ENCODE data around the gene ALDH3B1. TPM values are rescaled to one million over a fixed set of nuclear protein-coding genes. Genes with fewer than 3 reads are reported as not detected.

ALDH3B1 gene
- total and polyA plus RNA-seq, 2 experiments from 2014 or later = 0.45 to 0.55 TPM

DNA sequence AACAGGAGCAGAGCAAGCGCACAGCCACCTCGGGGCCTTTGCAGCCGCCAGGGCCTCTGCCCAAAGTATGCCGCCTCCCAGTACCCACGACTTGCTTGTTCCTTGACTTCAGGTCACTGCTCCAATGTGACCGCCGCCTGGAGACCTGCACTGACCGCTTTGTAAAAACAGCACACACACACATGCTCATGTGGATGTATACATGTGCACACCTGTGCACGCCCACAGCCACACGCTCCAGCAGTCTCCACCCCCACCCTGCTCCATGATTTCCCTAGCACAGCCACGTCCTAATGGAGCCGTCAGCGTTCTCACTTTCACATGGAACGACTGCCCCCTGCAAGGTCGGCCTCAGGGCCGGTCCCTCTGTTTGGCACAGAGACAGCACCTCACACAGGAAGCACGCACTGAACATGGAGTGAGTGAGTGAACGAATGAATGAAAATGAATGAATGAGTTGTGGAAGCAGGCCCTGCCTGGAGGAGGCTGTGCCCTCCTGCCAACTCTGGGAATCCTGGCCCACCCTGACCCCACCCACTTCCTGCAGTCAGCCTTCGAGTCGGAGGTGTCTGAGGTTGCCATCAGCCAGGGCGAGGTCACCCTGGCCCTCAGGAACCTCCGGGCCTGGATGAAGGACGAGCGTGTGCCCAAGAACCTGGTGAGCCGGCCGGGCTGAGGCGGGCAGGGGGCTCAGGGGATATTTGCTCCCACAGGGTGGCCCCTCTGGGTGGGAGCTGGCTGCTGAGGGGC, 8.0 kb downstream of the ALDH3B1 start:
- Histone ChIP-seq H3K4me3 (no peak overlapping the region), H3K9me3 (ENCODE audit: low read depth) (no peaks in the 10 kb centered on the region), H3K27ac (no peak overlapping the region), H3K4me1 (ENCODE audit: low read depth) (no peaks in the 10 kb centered on the region), H3K27me3 (no peaks in the 10 kb centered on the region), H3K36me3 (no peaks in the 10 kb centered on the region)
- DNase-seq (ENCODE audit: low read depth in 1 of 2, low spot score in 1 of 2) = no peak
- TF ChIP-seq, protein P1, sequence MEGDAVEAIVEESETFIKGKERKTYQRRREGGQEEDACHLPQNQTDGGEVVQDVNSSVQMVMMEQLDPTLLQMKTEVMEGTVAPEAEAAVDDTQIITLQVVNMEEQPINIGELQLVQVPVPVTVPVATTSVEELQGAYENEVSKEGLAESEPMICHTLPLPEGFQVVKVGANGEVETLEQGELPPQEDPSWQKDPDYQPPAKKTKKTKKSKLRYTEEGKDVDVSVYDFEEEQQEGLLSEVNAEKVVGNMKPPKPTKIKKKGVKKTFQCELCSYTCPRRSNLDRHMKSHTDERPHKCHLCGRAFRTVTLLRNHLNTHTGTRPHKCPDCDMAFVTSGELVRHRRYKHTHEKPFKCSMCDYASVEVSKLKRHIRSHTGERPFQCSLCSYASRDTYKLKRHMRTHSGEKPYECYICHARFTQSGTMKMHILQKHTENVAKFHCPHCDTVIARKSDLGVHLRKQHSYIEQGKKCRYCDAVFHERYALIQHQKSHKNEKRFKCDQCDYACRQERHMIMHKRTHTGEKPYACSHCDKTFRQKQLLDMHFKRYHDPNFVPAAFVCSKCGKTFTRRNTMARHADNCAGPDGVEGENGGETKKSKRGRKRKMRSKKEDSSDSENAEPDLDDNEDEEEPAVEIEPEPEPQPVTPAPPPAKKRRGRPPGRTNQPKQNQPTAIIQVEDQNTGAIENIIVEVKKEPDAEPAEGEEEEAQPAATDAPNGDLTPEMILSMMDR (IDR thresholded peaks at IDR 0.05; ENCODE audit: low read depth, low read length) = no peak

- Histone ChIP-seq H3K27me3 (no peaks in the 10 kb centered on the region), H3K36me3 (no peaks in the 10 kb centered on the region), H3K4me1 (ENCODE audit: low read depth) (no peaks in the 10 kb centered on the region), H3K27ac (no peak overlapping the region), H3K9me3 (ENCODE audit: low read depth) (no peaks in the 10 kb centered on the region), H3K4me3 (no peak overlapping the region)
- TF ChIP-seq, protein P1 (IDR thresholded peaks at IDR 0.05; ENCODE audit: low read depth, low read length) = no peak
- no peak for DNase-seq (ENCODE audit: low read depth in 1 of 2, low spot score in 1 of 2)
These were observed 8.6 kb downstream of the ALDH3B1 start for GRCh38 chr11:68018730-68019190.

DNA sequence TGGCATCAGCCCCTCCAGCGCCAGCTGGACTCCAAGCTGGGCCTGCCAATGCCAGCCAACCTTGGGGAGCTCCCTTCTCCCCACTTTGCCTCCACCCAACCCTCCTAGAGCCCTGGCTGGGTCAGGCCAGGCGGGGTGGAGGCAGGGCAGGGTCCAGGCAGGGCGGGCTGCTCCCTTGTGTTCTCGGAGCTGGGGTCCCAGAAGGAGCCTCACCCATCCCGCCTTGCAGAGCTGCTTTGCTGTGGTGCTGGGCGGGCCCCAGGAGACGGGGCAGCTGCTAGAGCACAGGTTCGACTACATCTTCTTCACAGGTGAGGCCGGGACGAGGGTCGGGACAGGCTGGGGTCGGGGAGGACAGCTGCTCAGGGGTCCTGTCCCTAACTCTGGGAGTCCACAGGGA, 9.4 kb downstream of the ALDH3B1 start:
- no peak overlapping the region for H3K4me3 ChIP-seq
- no peaks in the 10 kb centered on the region for H3K9me3 ChIP-seq (ENCODE audit: low read depth)
- no peaks in the 10 kb centered on the region for H3K27me3 ChIP-seq
- H3K27ac ChIP-seq = no peak overlapping the region
- no peak for DNase-seq (ENCODE audit: low read depth in 1 of 2, low spot score in 1 of 2)
- TF ChIP-seq, protein P1 (IDR thresholded peaks at IDR 0.05; ENCODE audit: low read depth, low read length) = no peak
- H3K36me3 ChIP-seq = no peaks in the 10 kb centered on the region
- no peaks in the 10 kb centered on the region for H3K4me1 ChIP-seq (ENCODE audit: low read depth)

- no peaks in the 10 kb centered on the region for H3K4me1 ChIP-seq (ENCODE audit: low read depth)
- H3K36me3 ChIP-seq = no peaks in the 10 kb centered on the region
- H3K27ac ChIP-seq = no peak overlapping the region
- peak; percentile 42 to 49 for DNase-seq (ENCODE audit: low read depth in 1 of 2, low spot score in 1 of 2)
- no peak overlapping the region for H3K4me3 ChIP-seq
- no peaks in the 10 kb centered on the region for H3K9me3 ChIP-seq (ENCODE audit: low read depth)
- TF ChIP-seq, protein P1 (IDR thresholded peaks at IDR 0.05; ENCODE audit: low read depth, low read length) = peak; percentile 47
- H3K27me3 ChIP-seq = no peaks in the 10 kb centered on the region
These were observed 10.4 kb downstream of the ALDH3B1 start for GRCh38 chr11:68020575-68020974.

GRCh38 chr11:68021167-68021787, 11.2 kb downstream of the ALDH3B1 start:
- Histone ChIP-seq H3K4me1 (ENCODE audit: low read depth) (no peaks in the 10 kb centered on the region), H3K27me3 (no peaks in the 10 kb centered on the region), H3K36me3 (no peaks in the 10 kb centered on the region), H3K9me3 (ENCODE audit: low read depth) (no peaks in the 10 kb centered on the region), H3K4me3 (no peak overlapping the region), H3K27ac (no peak overlapping the region)
- TF ChIP-seq, protein P1 (IDR thresholded peaks at IDR 0.05; ENCODE audit: low read depth, low read length) = peak; percentile 33
- peak in 1 of 2 donors; percentile 24 for DNase-seq (ENCODE audit: low read depth in 1 of 2, low spot score in 1 of 2)
